ENCODE measurements around the gene SRPK3.
"Not testable (repeated sequence)": the region's sequence is repeated elsewhere in the genome, so short reads cannot be mapped to it uniquely, and the experiment has no call there.

SRPK3 gene

DNA sequence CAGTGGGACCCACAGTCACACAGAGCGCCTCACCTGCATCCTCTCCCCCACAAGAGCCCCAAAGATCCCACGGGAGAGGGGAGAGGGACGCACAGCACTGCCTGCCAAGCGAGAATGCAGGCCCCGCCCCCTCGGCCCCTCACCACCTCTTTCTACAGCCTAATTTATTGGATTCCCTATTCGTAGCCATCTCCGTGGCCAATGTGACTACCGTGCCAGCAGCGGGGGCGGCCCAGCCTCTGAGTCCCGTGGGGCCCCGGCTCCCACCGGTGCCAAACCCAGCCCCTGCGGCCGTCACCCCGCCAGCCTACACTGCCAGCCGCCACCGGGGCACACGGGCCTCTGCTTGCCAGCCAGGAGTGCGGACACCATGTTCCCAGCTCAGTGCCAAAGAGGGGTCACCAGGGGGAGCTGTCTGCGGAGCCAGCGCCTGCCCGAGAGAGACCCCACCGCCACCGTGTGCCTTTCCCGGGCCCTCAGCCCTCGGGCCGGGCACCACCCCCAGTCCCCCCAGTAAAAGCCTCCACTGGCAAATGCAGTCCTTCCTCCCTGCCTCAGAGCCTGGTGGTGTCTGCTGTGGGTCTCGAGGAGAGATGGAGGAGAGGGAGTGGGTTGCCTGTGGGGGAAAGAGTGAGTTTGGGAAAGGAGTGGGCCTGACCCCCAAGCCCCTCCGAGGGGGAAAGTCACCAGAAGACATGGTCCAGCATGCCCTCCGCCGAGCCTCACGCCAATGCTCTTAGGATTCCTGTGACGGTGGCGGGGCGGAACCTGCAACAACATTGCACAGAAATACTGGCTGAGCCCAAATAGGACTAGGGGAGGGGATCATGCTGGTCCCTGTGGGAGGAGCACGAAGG, 36.4 kb upstream of the SRPK3 start:
- no peak for DNase-seq (ENCODE audit: low read depth, low spot score)
- H3K27ac ChIP-seq = no peak overlapping the region

GRCh38 chrX:153745067-153745433, 35.8 kb upstream of the SRPK3 start:
- not testable (repeated sequence) for DNase-seq (ENCODE audit: low read depth, low spot score); H3K27ac ChIP-seq

DNA sequence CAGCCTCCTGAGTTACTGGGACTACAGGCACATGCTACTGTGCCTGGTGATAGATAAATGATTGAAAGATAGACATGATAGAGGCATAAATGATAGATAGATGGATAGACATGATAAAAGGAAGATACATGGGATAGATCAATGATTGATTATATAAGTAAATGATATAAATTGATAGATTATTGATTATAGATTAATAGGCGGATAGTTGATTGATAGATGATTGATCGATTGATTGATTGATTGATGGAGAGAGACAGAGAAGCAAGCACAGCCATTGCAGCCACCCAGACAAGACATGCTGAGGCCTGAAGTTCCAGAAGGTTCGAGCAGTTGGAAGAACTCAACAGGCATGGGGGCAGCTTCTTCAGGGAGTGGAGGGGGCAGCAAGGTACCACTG, 34.5 kb upstream of the SRPK3 start:
- DNase-seq (ENCODE audit: low read depth, low spot score) = no peak
- H3K27ac ChIP-seq = no peak overlapping the region

GRCh38 chrX:153746991-153747390, 33.9 kb upstream of the SRPK3 start:
- H3K27ac ChIP-seq; DNase-seq (ENCODE audit: low read depth, low spot score): not testable (repeated sequence)

DNA sequence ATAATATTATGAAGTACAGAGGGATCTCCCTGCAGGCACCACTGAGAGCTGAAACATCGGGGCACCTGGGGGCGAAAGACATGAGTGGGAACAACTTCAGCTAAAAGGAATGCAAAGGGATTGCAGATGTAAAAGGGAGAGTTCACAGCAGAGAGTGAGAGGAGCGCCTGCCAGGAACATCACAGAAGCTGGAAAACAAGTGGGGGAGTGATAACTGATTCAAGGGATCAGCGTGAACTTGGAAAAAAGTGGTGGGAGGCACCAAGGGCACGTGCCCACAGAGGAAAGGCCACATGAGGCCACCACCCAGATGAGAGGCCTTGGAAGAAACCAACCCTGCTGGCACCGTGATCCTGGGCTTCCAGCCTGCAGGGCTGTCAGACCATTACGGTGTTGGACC, 31.8 kb upstream of the SRPK3 start:
- DNase-seq (ENCODE audit: low read depth, low spot score); H3K27ac ChIP-seq: not testable (repeated sequence)

DNA sequence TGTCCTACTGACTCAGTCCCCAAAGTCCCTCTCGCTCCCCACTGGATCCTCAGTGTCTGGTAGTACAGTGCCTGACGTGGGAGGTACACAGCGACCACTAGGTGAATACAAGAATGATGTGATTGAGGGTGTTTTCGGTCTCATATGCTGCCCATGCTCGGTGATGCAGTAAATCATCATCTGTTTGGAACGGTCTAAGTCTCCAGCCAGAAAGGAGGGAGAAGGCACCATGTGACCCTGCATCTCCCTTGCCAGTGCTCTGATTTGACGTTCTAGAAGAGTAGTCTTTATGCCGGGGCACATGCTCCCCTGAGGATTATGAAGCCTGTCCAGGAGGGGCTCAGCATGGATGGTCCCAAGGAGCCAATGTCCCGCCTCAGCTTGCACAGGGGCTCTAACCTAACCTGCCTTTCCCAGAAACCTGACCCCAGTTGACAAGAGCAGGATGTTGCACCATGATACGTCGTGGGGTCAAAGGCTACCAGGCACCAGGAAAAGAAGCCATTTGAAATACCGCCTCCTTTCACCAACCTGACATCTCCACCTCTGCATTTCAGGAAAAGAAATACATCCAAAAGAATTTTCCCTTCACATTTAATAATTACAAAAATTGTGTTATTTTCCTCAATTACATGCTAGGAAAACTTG, 30.6 kb upstream of the SRPK3 start:
- no peak overlapping the region for H3K27ac ChIP-seq
- DNase-seq (ENCODE audit: low read depth, low spot score) = no peak

DNA sequence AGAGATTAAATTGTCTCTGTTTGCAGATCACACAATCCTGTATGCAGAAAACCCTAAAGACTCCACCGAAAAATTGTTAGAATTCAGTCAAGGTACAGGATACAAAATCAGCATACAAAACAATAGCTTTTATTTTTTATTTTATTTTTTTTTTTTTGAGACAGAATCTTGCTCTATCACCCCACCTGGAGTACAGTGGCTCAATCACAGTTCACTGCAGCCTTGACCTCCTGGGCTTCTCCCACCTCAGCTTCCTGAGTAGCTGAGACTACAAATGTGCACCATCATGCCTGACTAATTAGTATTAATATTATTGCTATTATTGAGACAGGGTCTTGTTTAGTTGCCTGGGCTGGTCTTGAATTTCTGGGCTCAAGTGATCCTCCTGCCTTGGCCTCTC, 25.7 kb upstream of the SRPK3 start:
- DNase-seq (ENCODE audit: low read depth, low spot score) = no peak
- no peak overlapping the region for H3K27ac ChIP-seq

DNA sequence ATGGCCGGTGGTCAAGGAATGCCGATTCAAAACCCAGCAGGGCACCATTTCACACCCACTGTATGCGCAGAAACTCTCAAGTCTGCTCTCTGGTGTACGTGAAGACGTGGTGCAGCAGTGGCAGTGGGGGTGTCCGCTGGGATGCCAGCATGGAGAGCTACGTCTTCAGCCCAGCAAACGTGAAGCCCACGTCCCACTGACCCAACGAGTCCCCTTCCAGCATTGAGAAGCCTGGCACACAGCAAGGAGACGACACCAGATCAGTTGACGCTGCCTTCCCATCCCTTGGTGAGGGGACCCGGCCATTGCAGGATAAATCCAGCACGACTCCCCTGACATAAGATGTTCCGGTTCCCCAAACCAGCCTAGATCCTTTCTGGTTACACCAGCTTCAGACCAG, 19.0 kb upstream of the SRPK3 start:
- no peak for DNase-seq (ENCODE audit: low read depth, low spot score)

GRCh38 chrX:153762626-153763173, 18.1 kb upstream of the SRPK3 start:
- DNase-seq (ENCODE audit: low read depth, low spot score) = no peak
- H3K27ac ChIP-seq = no peak overlapping the region

More for the DNA sequence above, 19.0 kb upstream of the SRPK3 start:
- H3K27ac ChIP-seq = no peak overlapping the region

- DNase-seq (ENCODE audit: low read depth, low spot score) = no peak
- no peak overlapping the region for H3K27ac ChIP-seq
Measured at GRCh38 chrX:153763298-153763932, 17.4 kb upstream of the SRPK3 start.

GRCh38 chrX:153763989-153764755, 16.7 kb upstream of the SRPK3 start, which contains the start of gene PLXNB3:
PLXNB3 (plus strand) TSS chrX:153764249; CDS start chrX:153765536, 1,287 bp downstream.
- no peak for DNase-seq (ENCODE audit: low read depth, low spot score)
- peak within 1 kb of the TSS; percentile 26 for H3K27ac ChIP-seq

DNA sequence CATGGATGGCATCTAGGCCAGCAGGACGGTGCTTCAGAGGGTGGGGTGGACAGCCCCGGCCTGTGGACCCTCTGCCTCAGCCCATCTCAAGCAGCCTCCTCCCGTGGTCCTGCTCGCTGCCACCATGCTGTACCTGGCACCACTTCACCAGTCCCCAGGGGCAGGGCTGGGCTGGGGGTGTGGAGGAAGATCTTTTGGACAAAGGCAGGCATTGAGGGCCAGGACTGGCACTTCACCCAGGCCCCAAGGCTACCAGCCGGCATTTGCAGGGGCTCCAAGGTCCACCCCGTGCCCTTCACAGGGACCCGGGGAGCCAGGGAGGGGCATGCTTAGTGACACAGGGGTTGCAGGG, 16.1 kb upstream of the SRPK3 start:
- no peak for DNase-seq (ENCODE audit: low read depth, low spot score)
- no peak overlapping the region for H3K27ac ChIP-seq

DNA sequence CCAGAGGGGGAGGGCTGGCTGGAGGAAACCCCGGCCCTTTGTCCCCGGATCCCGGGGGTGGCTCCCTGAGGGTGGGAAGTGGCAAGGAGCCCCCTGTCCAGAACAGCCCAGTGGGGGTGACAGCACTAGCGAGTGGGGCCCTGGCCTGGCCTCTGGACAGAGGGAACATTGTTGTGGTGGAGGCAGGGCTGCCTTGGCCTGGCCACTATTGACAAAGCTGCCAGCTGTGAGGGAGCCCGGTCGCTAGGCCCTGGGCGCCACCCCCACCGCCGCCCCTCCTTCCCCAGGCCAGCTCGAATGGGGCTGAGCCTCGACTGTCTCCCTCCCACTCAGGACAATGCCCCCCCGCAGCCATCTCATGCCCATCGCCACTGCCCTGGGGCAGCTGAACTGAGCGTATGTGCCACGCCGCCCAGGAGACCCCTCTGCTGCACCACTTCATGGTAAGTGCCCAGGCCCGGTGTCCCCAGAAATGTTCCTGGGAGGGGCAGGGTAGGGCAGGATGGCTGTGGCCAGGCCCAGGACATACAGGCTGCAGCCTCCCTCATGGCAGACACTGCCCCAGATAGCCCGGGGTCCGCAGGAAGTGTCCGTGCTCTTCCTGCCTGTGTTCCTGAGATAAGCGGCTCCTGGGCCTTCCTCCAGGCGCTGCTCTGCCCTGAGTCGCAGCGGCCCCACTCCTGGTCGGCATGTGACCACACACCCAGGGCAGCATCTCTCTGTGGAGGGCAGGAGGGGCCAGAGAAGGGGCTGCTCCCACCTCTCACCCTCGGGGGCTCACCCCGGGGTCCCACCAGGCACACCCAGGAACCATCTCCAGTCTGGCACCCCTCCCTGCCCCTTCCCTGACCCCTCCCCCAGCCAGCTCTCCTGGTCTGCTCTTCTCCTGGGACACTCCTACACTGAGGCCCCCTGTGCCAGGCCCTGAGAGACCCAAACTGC, 15.4 kb upstream of the SRPK3 start:
- DNase-seq (ENCODE audit: low read depth, low spot score) = no peak
- peak overlapping the region; percentile 47 for H3K27ac ChIP-seq

DNA sequence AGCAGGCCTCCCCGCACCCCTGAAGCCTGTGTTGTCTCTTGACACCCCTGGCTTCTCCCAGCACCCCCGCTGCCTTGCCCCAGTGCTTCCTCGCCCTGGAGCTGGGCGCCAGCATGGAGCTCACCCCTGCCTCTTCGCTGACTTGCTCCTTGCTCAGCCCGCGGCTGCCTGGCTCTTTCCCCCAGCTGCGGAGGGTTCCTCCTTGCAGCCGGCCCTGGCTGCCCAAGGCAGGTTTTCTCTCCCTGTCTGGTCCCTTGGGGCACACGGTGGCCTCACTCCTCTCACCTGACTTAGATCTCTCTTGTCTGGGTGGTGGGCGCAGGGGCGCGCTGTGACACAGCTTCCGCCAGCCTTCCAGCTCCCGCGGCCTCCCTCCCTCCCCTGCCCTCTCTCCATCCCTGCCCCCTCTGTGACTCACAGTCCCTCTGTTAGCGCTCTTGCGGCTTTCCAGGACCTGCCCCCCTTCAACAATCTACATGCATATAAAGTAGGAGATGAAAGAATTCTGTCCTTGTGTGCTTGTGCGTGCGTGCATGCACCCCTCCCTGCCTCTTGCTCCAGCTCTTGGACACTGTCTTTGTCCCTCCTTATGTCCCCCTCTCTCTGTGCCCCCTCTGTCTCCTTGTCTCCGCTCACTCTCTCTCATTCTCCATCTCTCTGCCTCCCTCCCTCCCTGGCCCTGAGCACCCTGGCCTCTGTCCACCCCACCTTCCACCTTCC, 14.6 kb upstream of the SRPK3 start:
- H3K27ac ChIP-seq = peak overlapping the region; percentile 47
- DNase-seq (ENCODE audit: low read depth, low spot score) = no peak

DNA sequence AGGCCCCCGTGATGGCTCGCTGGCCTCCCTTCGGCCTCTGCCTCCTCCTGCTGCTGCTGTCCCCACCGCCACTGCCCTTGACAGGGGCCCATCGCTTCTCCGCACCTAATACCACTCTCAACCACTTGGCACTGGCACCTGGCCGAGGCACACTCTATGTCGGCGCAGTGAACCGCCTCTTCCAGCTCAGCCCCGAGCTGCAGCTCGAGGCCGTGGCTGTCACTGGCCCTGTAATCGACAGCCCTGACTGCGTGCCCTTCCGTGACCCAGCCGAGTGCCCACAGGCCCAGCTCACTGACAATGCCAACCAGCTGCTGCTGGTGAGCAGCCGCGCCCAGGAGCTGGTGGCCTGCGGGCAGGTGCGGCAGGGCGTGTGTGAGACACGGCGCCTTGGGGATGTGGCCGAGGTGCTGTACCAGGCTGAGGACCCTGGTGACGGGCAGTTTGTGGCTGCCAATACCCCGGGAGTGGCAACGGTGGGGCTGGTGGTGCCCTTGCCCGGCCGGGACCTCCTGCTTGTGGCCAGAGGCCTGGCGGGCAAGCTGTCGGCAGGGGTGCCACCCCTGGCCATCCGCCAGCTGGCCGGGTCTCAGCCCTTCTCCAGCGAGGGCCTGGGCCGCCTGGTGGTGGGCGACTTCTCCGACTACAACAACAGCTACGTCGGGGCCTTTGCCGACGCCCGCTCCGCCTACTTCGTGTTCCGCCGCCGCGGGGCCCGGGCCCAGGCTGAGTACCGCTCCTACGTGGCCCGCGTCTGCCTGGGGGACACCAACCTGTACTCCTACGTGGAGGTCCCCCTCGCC, 13.8 kb upstream of the SRPK3 start:
- DNase-seq (ENCODE audit: low read depth, low spot score) = no peak
- H3K27ac ChIP-seq = no peak overlapping the region

- no peak overlapping the region for H3K27ac ChIP-seq
- DNase-seq (ENCODE audit: low read depth, low spot score) = no peak
Measured at GRCh38 chrX:153767674-153768055, 13.2 kb upstream of the SRPK3 start.

GRCh38 chrX:153768311-153769157, 12.3 kb upstream of the SRPK3 start:
- no peak overlapping the region for H3K27ac ChIP-seq
- no peak for DNase-seq (ENCODE audit: low read depth, low spot score)
